Measurements from ENCODE around the gene MAP3K9. TPM values are rescaled to one million over a fixed set of nuclear protein-coding genes. Genes with fewer than 3 reads are reported as not detected.

The MAP3K9 gene
- total and polyA plus RNA-seq, 10 of the 15 experiments (the other 5 are each of a cell fraction or from before 2014, with no cell fraction given): 0.48 to 7.9 (median 2.9) TPM

DNA sequence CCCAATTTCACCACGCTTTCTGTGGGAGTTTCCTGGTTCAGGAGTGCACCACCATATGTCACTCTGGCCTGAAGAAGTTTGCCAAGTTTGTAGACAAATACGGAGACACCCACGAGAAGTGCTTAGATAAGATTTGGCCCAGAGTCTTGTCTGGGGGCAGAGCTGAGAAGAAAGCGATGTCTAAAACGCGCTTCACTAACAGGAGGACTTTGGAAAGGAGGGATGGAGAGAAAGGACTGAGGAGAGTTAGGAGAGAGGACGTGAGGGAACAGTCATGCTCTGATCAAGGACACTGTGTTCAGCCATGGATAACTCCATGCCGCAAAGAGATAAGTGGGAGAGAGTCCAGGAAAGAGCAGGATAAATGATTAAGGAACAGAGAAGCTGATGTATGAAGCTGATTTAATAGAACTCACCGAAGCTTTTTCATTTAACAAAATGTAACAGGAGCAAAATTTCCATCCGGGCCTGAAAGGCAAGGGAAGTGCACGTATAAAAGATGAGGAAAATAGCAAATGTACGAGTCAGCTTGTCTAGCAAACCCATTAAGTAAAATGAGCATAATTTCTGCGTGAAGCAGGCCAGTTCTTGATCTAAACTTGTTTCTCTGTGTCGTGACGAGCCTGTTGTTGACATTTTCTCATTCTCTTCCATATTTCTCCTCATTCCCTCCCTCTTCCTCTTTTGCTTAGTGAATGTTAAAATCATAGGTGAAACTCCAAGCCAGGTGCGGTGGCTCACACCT is 23.4 kb upstream of the MAP3K9 start:
- ATAC-seq: no peak
- BruUV-seq (replicated peaks): no TSS peak
- Histone ChIP-seq H3K9ac (ENCODE audit: control insufficient read depth, insufficient read depth, low read length) (no peak overlapping the region), H4K20me1 (ENCODE audit: control insufficient read depth, insufficient read depth) (no peaks in the 10 kb centered on the region), H3K36me3 (ENCODE audit: control insufficient read depth in 2 of 2, insufficient read depth in 2 of 2, low read length in 1 of 2) (no peaks in the 10 kb centered on the region), H3K79me2 (ENCODE audit: control insufficient read depth, insufficient read depth, low read length) (no peaks in the 10 kb centered on the region), H3K4me1 (ENCODE audit: control insufficient read depth, insufficient read depth, low read length) (no peaks in the 10 kb centered on the region), H3K27ac (ENCODE audit: control insufficient read depth, insufficient read depth) (no peak overlapping the region), H3K4me3 (no peak overlapping the region), H3K27me3 (replicated peaks in 1 of 2; ENCODE audit: control insufficient read depth in 2 of 2, insufficient read depth in 2 of 2, low read length in 1 of 2) (no peaks in the 10 kb centered on the region), H3K4me2 (ENCODE audit: control insufficient read depth, insufficient read depth) (no peak overlapping the region), H2AFZ (ENCODE audit: control insufficient read depth, low read depth, low read length) (no peak overlapping the region), H3K9me3 (replicated peaks; ENCODE audit: control insufficient read depth, insufficient read depth, low read length) (no peaks in the 10 kb centered on the region; the same call in 2 of the 3 replicates)
- FAIRE-seq: no peak
- 79% methylated on average over 16 of the region's 16 CpGs for WGBS (ENCODE audit: insufficient coverage, insufficient replicate concordance, low lambda C conversion rate, missing lambda C conversion rate)
- intact Hi-C loops (cut with micrococcal nuclease; ENCODE audit: unreplicated experiment): no loop called here
- ChIA-PET RAD21 (ENCODE audit: unreplicated experiment) (no interaction called here), POLR2A (interaction anchor here (1.0 kb wide), 1 partner anchor 13 kb away, joined by 5 read pairs; no protein-coding TSS in a partner anchor), SMC1A (ENCODE audit: uncharacterized antibody, unreplicated experiment) (interaction anchor here (0.6 to 1.5 kb wide), 8 partner anchors 11 to 1228 kb away, joined by 3 to 4 read pairs (median 3); no protein-coding TSS in a partner anchor), CTCF (interaction anchor here (1.1 to 1.2 kb wide), 2 partner anchors 140 to 247 kb away, joined by 3 read pairs; no protein-coding TSS in a partner anchor)
- TF ChIP-seq NR2C2 (IDR thresholded peaks at IDR 0.05; ENCODE audit: borderline replicate concordance, control insufficient read depth, insufficient read length, low read depth) (no peak), RAD51 (IDR thresholded peaks at IDR 0.05) (no peak), BRCA1 (IDR thresholded peaks at IDR 0.05; ENCODE audit: low read depth, low read length) (no peak), SPI1 (IDR thresholded peaks at IDR 0.05; ENCODE audit: borderline replicate concordance, insufficient read depth, low read depth, low read length) (no peak), CHD4 (IDR thresholded peaks at IDR 0.05) (no peak)
- TF ChIP-seq, protein P1, sequence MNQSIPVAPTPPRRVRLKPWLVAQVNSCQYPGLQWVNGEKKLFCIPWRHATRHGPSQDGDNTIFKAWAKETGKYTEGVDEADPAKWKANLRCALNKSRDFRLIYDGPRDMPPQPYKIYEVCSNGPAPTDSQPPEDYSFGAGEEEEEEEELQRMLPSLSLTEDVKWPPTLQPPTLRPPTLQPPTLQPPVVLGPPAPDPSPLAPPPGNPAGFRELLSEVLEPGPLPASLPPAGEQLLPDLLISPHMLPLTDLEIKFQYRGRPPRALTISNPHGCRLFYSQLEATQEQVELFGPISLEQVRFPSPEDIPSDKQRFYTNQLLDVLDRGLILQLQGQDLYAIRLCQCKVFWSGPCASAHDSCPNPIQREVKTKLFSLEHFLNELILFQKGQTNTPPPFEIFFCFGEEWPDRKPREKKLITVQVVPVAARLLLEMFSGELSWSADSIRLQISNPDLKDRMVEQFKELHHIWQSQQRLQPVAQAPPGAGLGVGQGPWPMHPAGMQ (IDR thresholded peaks at IDR 0.05; ENCODE audit: borderline replicate concordance): no peak
- TF ChIP-seq, protein P2, sequence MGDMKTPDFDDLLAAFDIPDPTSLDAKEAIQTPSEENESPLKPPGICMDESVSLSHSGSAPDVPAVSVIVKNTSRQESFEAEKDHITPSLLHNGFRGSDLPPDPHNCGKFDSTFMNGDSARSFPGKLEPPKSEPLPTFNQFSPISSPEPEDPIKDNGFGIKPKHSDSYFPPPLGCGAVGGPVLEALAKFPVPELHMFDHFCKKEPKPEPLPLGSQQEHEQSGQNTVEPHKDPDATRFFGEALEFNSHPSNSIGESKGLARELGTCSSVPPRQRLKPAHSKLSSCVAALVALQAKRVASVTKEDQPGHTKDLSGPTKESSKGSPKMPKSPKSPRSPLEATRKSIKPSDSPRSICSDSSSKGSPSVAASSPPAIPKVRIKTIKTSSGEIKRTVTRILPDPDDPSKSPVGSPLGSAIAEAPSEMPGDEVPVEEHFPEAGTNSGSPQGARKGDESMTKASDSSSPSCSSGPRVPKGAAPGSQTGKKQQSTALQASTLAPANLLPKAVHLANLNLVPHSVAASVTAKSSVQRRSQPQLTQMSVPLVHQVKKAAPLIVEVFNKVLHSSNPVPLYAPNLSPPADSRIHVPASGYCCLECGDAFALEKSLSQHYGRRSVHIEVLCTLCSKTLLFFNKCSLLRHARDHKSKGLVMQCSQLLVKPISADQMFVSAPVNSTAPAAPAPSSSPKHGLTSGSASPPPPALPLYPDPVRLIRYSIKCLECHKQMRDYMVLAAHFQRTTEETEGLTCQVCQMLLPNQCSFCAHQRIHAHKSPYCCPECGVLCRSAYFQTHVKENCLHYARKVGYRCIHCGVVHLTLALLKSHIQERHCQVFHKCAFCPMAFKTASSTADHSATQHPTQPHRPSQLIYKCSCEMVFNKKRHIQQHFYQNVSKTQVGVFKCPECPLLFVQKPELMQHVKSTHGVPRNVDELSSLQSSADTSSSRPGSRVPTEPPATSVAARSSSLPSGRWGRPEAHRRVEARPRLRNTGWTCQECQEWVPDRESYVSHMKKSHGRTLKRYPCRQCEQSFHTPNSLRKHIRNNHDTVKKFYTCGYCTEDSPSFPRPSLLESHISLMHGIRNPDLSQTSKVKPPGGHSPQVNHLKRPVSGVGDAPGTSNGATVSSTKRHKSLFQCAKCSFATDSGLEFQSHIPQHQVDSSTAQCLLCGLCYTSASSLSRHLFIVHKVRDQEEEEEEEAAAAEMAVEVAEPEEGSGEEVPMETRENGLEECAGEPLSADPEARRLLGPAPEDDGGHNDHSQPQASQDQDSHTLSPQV (IDR thresholded peaks at IDR 0.05): no peak
- TF ChIP-seq, protein P3, sequence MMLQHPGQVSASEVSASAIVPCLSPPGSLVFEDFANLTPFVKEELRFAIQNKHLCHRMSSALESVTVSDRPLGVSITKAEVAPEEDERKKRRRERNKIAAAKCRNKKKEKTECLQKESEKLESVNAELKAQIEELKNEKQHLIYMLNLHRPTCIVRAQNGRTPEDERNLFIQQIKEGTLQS (IDR thresholded peaks at IDR 0.05; ENCODE audit: borderline replicate concordance, extremely low read depth, low read depth, low read length): no peak
- no peak for DNase-seq (ENCODE audit: low read depth, low spot score)
- in situ Hi-C loops (cut with MboI): no loop called here
